Effector memory CD8-positive, alpha-beta T cell (primary cell): ENCODE data around the gene DENND4B.

Experiments used
- ATAC-seq: fragments of 150-1000 bp; cut with Tn5 transposase; replicated peaks from 2 replicates; pipeline ENCODE4 v1.10.0; 2021; ENCODE audit warnings: mild to moderate bottlenecking, moderate library complexity
- DNase-seq, 3 experiments: peaks; one replicate each; pipeline ENCODE4 v3.0.0; 2021
- H3K27ac Mint-ChIP-seq, 2 donors: one replicate each; pipeline ENCODE4 v1.8.0; 2022; ENCODE audit warnings: mild to moderate bottlenecking in 2 of 2, mixed read lengths in 2 of 2, moderate library complexity in 2 of 2
- H3K27me3 Mint-ChIP-seq, 2 donors: one replicate each; pipeline ENCODE4 v1.8.0; 2022; ENCODE audit warnings: mixed read lengths in 2 of 2
- H3K36me3 Mint-ChIP-seq: one replicate; pipeline ENCODE4 v1.8.0; 2022; ENCODE audit warnings: mild to moderate bottlenecking, moderate library complexity, mixed read lengths; ENCODE audit not compliant: insufficient read depth
- H3K4me1 Mint-ChIP-seq, 2 donors: one replicate each; pipeline ENCODE4 v1.8.0; 2022; ENCODE audit warnings: low read depth in 2 of 2, mixed read lengths in 2 of 2
- H3K4me3 Mint-ChIP-seq, 2 donors: one replicate each; pipeline ENCODE4 v1.8.0; 2022; ENCODE audit warnings: mild to moderate bottlenecking in 2 of 2, mixed read lengths in 2 of 2, moderate library complexity in 2 of 2
- H3K9me3 Mint-ChIP-seq, 2 donors: one replicate each; pipeline ENCODE4 v1.8.0; 2022; ENCODE audit warnings: mixed read lengths in 2 of 2

The DENND4B gene

DNA sequence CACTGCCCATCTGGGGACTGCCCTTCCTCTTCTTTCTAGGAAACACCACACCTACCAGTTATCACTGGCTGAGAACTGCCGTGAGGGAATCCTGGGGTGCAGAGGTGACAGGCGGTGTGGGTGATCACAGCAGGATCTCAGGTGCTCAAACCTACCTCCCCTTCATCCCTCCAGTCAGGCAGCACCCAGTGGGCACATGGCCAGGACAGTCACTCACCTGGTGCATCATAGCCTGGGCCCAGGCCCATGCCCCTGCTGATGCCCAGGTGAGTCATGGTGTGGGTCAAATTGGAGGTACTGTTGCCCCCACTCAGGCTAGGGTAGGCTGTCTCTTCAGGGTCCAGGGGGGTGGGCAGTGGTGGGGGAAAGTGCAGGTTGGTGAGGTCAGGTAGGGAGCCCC lies 5.3 kb upstream of the DENND4B start:
- no peaks in the 10 kb centered on the region for H3K9me3 Mint-ChIP-seq
- ATAC-seq (no peak), DNase-seq (no peak)
- H3K27ac Mint-ChIP-seq = peak overlapping the region in 1 of 2 donors; percentile 42
- peaks cover 29 to 34% of the 10 kb centered on the region in 2 donors for H3K4me1 Mint-ChIP-seq
- H3K36me3 Mint-ChIP-seq = peaks cover 59% of the 10 kb centered on the region
- H3K4me3 Mint-ChIP-seq = no peak overlapping the region
- H3K27me3 Mint-ChIP-seq = no peaks in the 10 kb centered on the region

DNA sequence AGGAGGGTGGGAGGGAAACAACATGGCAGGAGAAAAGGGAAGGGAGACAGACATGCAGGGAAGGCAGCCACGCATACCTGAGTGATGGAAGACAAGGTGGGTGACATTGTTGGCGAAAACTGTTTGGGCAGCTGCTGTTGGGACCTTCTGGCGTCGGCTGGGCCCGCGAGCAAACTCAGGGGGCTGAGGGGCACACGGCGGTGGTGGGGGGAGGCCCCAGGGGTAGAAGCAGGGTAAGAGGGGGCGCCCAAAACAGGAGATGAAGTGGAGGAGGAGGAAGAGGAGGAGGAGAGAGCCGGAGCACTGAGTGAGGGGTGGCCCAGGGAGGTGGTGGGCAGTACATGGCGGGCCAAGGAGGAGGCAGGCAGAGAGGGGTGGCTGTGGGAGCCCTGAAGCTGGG lies 4.7 kb upstream of the DENND4B start:
- ATAC-seq (no peak), DNase-seq (no peak)
- H3K9me3 Mint-ChIP-seq = no peaks in the 10 kb centered on the region
- H3K27ac Mint-ChIP-seq = peak overlapping the region in 1 of 2 donors; percentile 42
- H3K27me3 Mint-ChIP-seq = no peaks in the 10 kb centered on the region
- peaks cover 59% of the 10 kb centered on the region for H3K36me3 Mint-ChIP-seq
- H3K4me1 Mint-ChIP-seq = peaks cover 25 to 30% of the 10 kb centered on the region in 2 donors
- H3K4me3 Mint-ChIP-seq = no peak overlapping the region

DNA sequence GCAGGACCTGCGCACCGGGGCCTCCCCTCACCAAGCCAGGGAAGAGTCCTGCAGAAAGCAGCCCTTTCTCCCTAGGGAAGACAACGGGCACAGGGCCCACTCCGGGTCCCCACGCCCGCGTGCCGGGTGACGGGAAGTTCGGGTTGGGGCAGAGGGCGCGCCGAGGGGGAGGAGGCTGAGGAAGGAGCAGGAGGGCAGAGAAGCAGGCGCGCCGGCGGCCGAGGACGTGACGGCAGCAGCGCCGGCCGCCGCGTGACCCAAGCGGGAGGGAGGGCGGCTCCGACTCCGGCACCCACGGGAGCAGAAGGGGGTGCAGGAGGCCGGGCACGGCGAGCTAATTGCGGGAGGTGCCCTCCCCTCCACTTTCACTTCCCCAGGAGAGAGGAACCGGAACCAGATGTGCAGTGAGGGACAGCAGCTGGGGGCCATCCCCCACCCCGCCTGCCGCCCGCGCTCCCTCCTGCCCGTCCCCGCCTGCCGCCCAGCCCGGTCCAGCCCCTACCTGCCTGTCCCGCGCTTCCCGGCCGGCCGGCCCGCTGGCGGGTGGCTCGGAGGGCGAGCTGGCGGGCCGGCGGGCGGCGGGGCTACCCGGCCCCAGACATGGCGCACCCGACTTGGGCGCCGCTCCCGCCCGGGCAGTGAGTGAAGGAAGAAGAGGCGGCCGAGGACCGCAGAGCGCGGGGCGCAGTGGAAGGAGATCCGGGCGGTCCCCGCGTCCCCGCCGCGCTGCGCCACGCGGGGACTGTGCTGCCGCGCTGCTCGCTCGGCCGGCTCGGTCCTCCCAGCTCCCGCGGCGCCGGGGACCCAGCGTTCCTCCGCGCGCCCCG lies 510 bp downstream of the DENND4B start:
- Mint-ChIP-seq H3K9me3 (no peaks in the 10 kb centered on the region), H3K4me3 (peak overlapping the region; percentile 93 to 94), H3K36me3 (peaks cover 70% of the 10 kb centered on the region), H3K4me1 (peaks cover 43 to 44% of the 10 kb centered on the region in 2 donors), H3K27ac (peak overlapping the region; percentile 96 to 97), H3K27me3 (no peaks in the 10 kb centered on the region)
- ATAC-seq (peak; percentile 67), DNase-seq (peak; percentile 72 to 75 (median 74))

DNA sequence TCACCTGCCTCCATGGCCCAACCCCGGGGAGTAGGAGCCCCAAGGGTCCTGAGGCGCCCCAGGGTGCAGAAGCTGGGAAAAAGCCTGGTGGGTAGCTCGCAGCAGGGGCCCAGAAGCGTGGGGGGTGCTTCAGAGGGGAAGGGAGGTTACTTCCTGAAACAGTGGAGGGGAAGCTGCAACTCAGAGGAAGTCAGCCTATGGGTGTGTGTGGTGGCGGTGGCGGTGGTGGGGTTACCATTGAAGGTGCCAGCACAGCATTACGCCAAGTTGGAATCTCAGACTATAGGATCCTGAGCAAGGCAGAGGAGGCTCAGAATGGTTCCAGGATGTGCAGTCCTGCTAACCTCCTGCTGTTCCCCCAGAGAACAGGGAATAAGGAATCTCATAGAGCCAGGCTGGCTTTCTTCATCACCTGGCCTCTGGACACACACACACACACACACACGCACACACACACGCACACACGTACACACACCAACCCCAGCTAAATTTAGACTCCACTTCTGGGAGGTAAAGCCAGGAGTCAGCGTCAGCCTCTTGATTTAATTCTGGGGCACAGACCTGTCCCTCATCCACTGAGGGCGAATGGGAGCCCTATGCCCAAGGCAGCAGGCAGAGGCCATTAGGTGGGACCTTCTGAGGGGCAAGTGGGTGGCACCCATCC lies 1.3 kb downstream of the DENND4B start:
- H3K9me3 Mint-ChIP-seq = no peaks in the 10 kb centered on the region
- H3K4me1 Mint-ChIP-seq = peaks cover 45 to 46% of the 10 kb centered on the region in 2 donors
- peak overlapping the region; percentile 93 to 94 for H3K4me3 Mint-ChIP-seq
- peaks cover 63% of the 10 kb centered on the region for H3K36me3 Mint-ChIP-seq
- peak overlapping the region; percentile 96 to 97 for H3K27ac Mint-ChIP-seq
- peak; percentile 79 to 84 (median 83) for DNase-seq
- no peaks in the 10 kb centered on the region for H3K27me3 Mint-ChIP-seq
- ATAC-seq = peak; percentile 75

DNA sequence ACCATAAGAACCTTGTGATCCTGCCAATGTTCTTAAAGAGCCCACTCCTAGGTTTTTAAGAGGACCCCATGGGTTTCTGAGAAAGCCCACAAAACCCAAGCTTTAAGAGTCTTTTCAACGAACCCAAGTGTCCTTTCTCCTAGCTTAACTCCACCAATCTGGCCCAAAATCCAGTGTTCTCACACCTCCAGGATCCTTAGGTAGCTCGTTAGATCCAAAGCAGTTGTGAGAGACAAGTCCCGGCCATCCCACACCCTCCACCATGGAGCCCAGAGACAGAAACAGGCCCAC lies 1.7 kb downstream of the DENND4B start:
- H3K4me3 Mint-ChIP-seq = peak overlapping the region; percentile 93 to 94

DNA sequence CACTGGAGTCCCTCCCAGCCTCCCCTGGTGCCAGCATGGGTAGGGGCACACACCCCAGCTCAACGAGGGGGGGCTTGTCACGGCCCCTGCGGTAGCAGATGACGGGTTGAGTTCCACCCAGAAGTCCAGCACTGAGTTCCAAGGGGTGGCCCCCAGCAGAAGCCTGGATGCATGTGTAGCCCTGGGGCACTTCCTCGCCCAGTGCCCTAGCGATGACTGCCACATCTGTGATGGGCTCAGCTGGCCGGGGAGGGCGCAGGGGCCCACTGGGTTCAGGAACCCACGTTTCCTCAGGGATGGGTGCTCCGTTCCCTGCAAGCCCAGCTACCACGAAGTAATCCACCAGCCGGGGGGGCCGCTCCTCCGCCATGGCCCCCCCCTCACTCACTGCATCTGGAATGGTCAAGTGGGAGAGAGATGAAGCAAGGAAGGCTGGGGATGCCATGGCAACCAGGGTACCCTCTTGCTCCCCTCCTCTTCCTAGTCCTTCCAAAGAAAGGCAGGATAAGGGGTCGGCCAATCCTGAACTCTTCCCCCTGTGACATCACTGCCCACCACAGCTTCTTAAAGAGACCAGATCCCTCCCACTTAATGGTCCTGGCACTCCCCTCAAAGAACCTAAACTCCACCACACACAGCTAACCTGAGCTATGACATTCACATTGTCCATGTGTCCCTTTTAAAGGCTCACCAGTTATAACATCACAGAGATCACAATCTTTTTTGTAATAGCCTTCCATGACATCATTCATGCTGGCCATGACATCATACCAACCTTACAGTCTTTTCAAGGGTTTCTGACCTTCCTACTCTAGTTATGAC lies 2.3 kb downstream of the DENND4B start:
- H3K27ac Mint-ChIP-seq = peak overlapping the region; percentile 96 to 97
- DNase-seq = peak in 1 of 3 experiments; percentile 23
- peaks cover 55% of the 10 kb centered on the region in 2 donors for H3K4me1 Mint-ChIP-seq
- no peaks in the 10 kb centered on the region for H3K27me3 Mint-ChIP-seq
- H3K9me3 Mint-ChIP-seq = no peaks in the 10 kb centered on the region
- H3K36me3 Mint-ChIP-seq = peaks cover 65% of the 10 kb centered on the region
- ATAC-seq = no peak
- peak overlapping the region; percentile 93 to 94 for H3K4me3 Mint-ChIP-seq

More for the DNA sequence above, 1.7 kb downstream of the DENND4B start:
- DNase-seq = no peak
- no peak for ATAC-seq
- Mint-ChIP-seq H3K4me1 (peaks cover 49 to 50% of the 10 kb centered on the region in 2 donors), H3K9me3 (no peaks in the 10 kb centered on the region), H3K27ac (peak overlapping the region; percentile 96 to 97), H3K36me3 (peaks cover 60% of the 10 kb centered on the region), H3K27me3 (no peaks in the 10 kb centered on the region)

DNA sequence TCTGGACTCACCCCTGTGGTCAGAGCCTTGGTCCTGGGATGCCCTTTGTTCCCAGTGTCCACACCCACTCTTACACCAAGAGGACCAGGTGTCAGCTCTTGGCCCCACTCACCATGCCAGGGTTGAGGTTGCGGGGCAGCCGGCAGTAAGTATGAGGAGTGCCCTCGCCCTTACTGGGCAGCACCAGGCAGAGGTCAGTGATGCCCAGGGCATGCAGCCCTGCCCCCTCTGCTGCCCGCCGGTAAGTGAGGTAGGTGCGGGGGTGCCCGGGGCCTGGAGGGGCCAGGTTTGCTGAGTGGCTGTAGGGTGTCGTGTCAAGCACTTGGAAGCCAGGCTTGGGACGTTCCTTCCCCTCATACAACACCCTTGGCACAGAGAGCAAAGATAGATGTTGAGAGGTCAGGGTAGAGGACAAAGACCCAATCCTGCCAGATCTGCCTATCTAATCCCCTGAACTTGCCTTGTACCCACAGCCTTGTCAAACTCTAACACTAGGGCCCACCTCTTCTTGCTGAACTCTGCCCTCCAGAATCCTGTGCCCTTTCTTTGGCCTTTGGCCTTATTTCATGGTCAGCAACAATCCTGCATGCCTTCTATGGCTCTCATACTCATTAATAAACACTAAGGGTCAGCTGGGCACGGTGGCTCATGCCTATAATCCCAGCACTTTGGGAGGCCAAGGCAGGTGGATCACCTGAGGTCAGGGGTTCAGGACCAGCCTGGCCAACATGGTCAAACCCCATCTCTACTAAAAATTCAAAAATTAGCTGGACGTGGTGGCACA lies 3.6 kb downstream of the DENND4B start:
- H3K4me3 Mint-ChIP-seq = peak overlapping the region; percentile 93 to 94
- ATAC-seq (no peak), DNase-seq (no peak)
- H3K27ac Mint-ChIP-seq = peak overlapping the region; percentile 84 to 96
- H3K27me3 Mint-ChIP-seq = no peaks in the 10 kb centered on the region
- H3K36me3 Mint-ChIP-seq = peaks cover 66% of the 10 kb centered on the region
- H3K9me3 Mint-ChIP-seq = no peaks in the 10 kb centered on the region
- H3K4me1 Mint-ChIP-seq = peaks cover 54 to 57% of the 10 kb centered on the region in 2 donors

DNA sequence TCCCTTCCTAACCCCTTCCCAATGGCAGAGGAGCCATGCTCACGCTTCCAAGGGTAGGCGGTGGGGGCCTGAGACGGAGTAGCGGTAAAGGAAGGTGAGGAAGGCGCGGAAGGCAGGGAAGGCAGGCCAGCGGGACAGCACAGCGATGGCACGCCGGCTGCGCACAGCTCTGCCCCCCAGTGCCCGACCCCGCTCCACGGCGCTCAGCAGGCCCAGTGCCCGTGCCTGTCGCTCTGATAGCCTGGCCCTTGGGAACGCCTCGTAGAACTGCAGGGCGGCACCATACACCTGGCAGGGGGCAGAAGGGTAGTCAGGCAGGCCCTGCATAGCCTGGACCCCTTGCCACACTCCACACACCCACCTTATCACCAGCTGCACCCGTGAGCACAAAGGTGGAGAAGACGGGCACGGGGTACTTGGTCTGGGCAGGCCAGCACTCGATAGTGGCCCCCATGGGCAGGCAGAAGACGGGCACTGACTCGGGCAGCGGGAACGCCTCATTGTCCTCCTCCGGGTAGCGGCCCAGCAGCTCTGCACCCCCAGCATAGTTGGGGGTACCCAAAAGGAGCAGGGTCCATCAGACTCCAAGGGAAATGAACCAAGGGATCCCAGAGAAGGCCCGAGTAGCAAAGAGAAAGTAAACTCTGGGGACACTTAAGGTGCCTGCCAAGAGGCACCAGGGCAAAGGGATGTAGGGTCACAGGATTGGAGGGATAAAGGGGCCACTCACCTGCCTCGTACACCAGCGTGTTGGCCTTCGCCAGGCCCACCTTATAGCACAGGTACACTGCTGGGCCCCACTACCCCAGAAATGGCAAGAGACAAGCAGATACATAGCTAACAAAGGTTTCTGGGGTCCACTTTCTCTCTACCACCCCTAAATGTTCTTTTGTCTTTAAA lies 4.4 kb downstream of the DENND4B start:
- H3K4me3 Mint-ChIP-seq = peak overlapping the region in 1 of 2 donors; percentile 93
- DNase-seq (no peak), ATAC-seq (no peak)
- no peaks in the 10 kb centered on the region for H3K9me3 Mint-ChIP-seq
- no peaks in the 10 kb centered on the region for H3K27me3 Mint-ChIP-seq
- H3K4me1 Mint-ChIP-seq = peaks cover 56 to 59% of the 10 kb centered on the region in 2 donors
- peak overlapping the region; percentile 84 to 96 for H3K27ac Mint-ChIP-seq
- peaks cover 66% of the 10 kb centered on the region for H3K36me3 Mint-ChIP-seq

DNA sequence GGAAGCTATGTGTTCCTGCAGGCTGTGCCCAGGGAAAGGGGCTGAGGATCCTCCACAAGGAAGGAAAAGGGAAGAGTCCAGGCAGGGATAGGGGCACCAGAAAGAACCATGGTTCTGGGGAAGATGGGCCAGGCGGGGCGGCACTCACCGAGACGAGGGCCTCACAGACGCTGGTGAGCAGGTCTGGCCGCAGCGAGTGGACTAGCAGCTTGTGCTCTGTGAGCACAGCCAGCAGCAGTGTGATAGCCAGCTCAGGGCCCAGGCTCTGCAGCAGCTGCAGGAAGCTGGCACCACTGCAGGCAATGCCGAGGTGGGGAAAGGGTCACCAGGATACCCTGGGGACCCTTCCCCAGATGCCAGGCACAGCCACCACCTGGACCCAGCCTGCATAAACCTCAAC lies 5.8 kb downstream of the DENND4B start:
- peak overlapping the region in 1 of 2 donors; percentile 62 for H3K27ac Mint-ChIP-seq
- ATAC-seq = no peak
- H3K4me1 Mint-ChIP-seq = peaks cover 55% of the 10 kb centered on the region in 2 donors
- no peak overlapping the region for H3K4me3 Mint-ChIP-seq
- peaks cover 72% of the 10 kb centered on the region for H3K36me3 Mint-ChIP-seq
- no peaks in the 10 kb centered on the region for H3K27me3 Mint-ChIP-seq
- H3K9me3 Mint-ChIP-seq = no peaks in the 10 kb centered on the region
- no peak for DNase-seq

DNA sequence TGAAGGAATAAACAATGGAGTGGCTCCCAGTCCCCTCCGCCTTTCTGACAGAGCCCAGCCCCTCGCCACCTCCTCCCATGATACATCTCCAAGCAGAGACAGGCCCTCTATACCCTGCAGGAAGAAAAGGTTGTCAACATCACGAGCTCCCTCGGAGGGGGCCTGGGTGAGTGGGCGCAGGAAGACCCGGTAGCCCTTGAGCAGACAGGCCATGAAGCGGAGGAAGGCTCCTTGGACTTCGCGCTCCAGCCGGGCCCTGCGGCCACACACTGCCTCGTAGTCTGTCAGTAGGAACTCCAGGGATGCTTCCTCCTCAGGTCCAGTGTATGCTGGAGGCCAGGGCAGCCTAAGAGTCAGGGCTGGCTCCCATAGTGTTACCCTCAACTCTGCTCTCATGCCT lies 7.0 kb downstream of the DENND4B start:
- no peaks in the 10 kb centered on the region for H3K9me3 Mint-ChIP-seq

DNA sequence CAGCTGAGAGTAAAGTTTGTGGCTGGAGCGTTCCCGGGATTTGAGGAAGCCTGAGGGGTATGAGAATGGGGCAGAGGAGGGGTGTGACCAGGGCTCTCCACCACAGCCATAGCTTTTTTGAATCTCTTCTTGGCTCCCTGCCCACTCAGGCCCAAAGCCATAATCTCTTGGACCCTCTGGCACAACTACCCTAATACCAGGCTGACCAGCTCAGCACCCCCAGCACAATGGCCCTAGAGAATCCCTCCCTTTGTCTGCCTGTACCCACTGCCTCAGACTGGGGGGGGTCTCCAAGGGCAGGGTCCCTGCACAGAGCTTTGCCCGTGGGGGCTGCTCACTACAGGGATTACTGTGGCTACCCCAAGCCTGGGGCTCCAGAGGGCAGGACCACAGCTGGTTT lies 7.5 kb downstream of the DENND4B start:
- H3K4me3 Mint-ChIP-seq = no peak overlapping the region
- ATAC-seq (no peak), DNase-seq (no peak)
- no peaks in the 10 kb centered on the region for H3K27me3 Mint-ChIP-seq
- peak overlapping the region in 1 of 2 donors; percentile 41 for H3K27ac Mint-ChIP-seq
- H3K9me3 Mint-ChIP-seq = no peaks in the 10 kb centered on the region
- H3K4me1 Mint-ChIP-seq = peaks cover 41 to 42% of the 10 kb centered on the region in 2 donors
- peaks cover 71% of the 10 kb centered on the region for H3K36me3 Mint-ChIP-seq

More for the DNA sequence above, 7.0 kb downstream of the DENND4B start:
- Mint-ChIP-seq H3K27ac (no peak overlapping the region), H3K27me3 (no peaks in the 10 kb centered on the region), H3K4me3 (no peak overlapping the region), H3K4me1 (peaks cover 46% of the 10 kb centered on the region in 2 donors), H3K36me3 (peaks cover 72% of the 10 kb centered on the region)
- ATAC-seq (no peak), DNase-seq (no peak)

DNA sequence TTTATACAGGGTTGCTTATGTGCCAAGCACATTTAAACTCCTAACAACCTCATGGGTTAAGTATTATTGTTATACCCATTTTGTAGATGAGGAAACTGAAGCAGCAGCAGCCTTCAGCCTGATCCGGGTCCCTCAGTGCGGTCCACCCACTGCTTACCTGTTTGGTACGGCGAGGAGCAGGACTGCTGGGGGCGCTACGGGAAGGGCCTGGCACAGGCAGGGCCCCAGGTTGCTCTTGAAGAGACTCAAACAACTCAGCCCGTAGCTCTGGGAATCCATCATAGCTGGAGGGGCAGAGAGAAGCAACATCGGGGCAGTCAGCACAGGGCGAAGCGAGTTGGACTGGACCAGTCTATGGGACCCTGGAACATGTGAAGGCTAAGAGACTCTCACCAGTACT lies 9.2 kb downstream of the DENND4B start:
- ATAC-seq (no peak), DNase-seq (no peak)
- Mint-ChIP-seq H3K36me3 (peaks cover 74% of the 10 kb centered on the region), H3K9me3 (no peaks in the 10 kb centered on the region), H3K27me3 (no peaks in the 10 kb centered on the region), H3K4me1 (peaks cover 29 to 30% of the 10 kb centered on the region in 2 donors), H3K4me3 (no peak overlapping the region), H3K27ac (peak overlapping the region; percentile 41 to 68)
